Measurements from ENCODE around the gene GLRX5.

GRCh38 chr14:95500772-95501401 is 34.0 kb upstream of the GLRX5 start:
- TF ChIP-seq GATA2 (IDR thresholded peaks at IDR 0.05; ENCODE audit: low read depth, low read length) (no peak), GATA3 (IDR thresholded peaks at IDR 0.05; ENCODE audit: low read depth, low read length) (no peak)

Measured in SH-SY5Y (cell line).